SK-N-SH (cell line): ENCODE data around the gene COX5A. TPM values are rescaled to one million over a fixed set of nuclear protein-coding genes. Genes with fewer than 3 reads are reported as not detected.
A peak's percentile ranks its signal among the peaks of the same experiment; 100 is the strongest.

Experiments used
- CTCF ChIA-PET: fragments of 300-600, 350-600 bp; formaldehyde crosslinking; extraction: SDS; loops from one replicate; lab custom pipeline; 2021; lab: Yijun Ruan, JAX
- POLR2A ChIA-PET: fragments of 350-600 bp; sonication (Branson Sonifier 250); formaldehyde crosslinking; extraction: SDS; loops from one replicate; lab custom pipeline; 2020; ENCODE audit warnings: antibody characterized with exemption, inconsistent platforms; lab: Yijun Ruan, JAX
- DNase-seq: peaks from one replicate; pipeline ENCODE4 v3.0.0; 2012
- H2AFZ ChIP-seq: fragments of 200-600 bp; sonication (generic); 2 replicates; pipeline ENCODE4 v1.8.1; 2016; ENCODE audit warnings: antibody characterized with exemption, mild to moderate bottlenecking, low read depth
- H3F3A ChIP-seq: fragments of 200-600 bp; sonication (generic); replicated peaks from 2 replicates; pipeline ENCODE3; 2016; ENCODE audit warnings: antibody characterized with exemption, mild to moderate bottlenecking; ENCODE audit not compliant: insufficient read depth
- H3K27ac ChIP-seq, 2 experiments: fragments of 200-500 bp in 1 of 2; fragments of 200-600 bp in 1 of 2; sonication (Bioruptor generic) in 1 of 2; sonication (generic), shearing (Covaris generic) in 1 of 2; 2 replicates each; pipeline versions ENCODE4 v1.5.1 to v1.6.1; 2014 to 2016; ENCODE audit warnings: low read depth in 2 of 2, inconsistent platforms in 1 of 2, low read length in 1 of 2, mild to moderate bottlenecking in 1 of 2, mixed read lengths in 1 of 2
- H3K27me3 ChIP-seq: fragments of 200-600 bp; sonication (generic), shearing (Covaris generic); 2 replicates; pipeline ENCODE4 v1.6.1; 2016; ENCODE audit warnings: mixed run types; ENCODE audit not compliant: insufficient read depth
- H3K36me3 ChIP-seq, 2 experiments: fragments of 200-500 bp in 1 of 2; fragments of 200-600 bp in 1 of 2; sonication (Bioruptor generic) in 1 of 2; sonication (generic) in 1 of 2; replicated peaks in 1 of 2; 2 replicates each; pipeline versions ENCODE3 to v1.5.1; 2014 to 2016; ENCODE audit warnings: low read length in 1 of 2, mild to moderate bottlenecking in 1 of 2; ENCODE audit not compliant: insufficient read depth in 2 of 2, control insufficient read depth in 1 of 2
- H3K4me1 ChIP-seq, 2 experiments: fragments of 200-500 bp in 1 of 2; fragments of 200-600 bp in 1 of 2; sonication (Bioruptor generic) in 1 of 2; sonication (generic), shearing (Covaris generic) in 1 of 2; 2 replicates each; pipeline versions ENCODE4 v1.5.1 to v1.6.1; 2014 to 2016; ENCODE audit warnings: low read depth in 1 of 2, low read length in 1 of 2, mixed run types in 1 of 2; ENCODE audit not compliant: insufficient read depth in 2 of 2, control insufficient read depth in 1 of 2
- H3K4me2 ChIP-seq: fragments of 200-600 bp; sonication (generic), shearing (Covaris generic); 2 replicates; pipeline ENCODE4 v1.6.1; 2017; ENCODE audit warnings: mixed run types
- H3K4me3 ChIP-seq, 2 experiments: fragments of 200-500 bp in 1 of 2; fragments of 200-600 bp in 1 of 2; sonication (Bioruptor generic) in 1 of 2; sonication (generic), shearing (Covaris generic) in 1 of 2; 2 replicates each; pipeline versions ENCODE4 v1.5.1 to v1.8.1; 2014 to 2016; ENCODE audit warnings: low read depth in 2 of 2, inconsistent platforms in 1 of 2, low read length in 1 of 2, mild to moderate bottlenecking in 1 of 2, mixed read lengths in 1 of 2, moderate library complexity in 1 of 2
- H3K79me2 ChIP-seq: fragments of 200-600 bp; sonication (generic); 2 replicates; pipeline ENCODE4 v1.8.1; 2017; ENCODE audit warnings: mild to moderate bottlenecking; ENCODE audit not compliant: insufficient read depth
- H3K9ac ChIP-seq: fragments of 200-600 bp; sonication (generic); 2 replicates; pipeline ENCODE4 v1.6.1; 2017; ENCODE audit warnings: mixed run types
- H3K9me2 ChIP-seq: fragments of 200-600 bp; sonication (generic); 2 replicates; pipeline ENCODE4 v1.6.1; 2017; ENCODE audit warnings: mixed run types
- H3K9me3 ChIP-seq: fragments of 200-600 bp; sonication (generic); 2 replicates; pipeline ENCODE4 v1.6.1; 2017; ENCODE audit warnings: mixed run types, mild to moderate bottlenecking, moderate library complexity
- H4K20me1 ChIP-seq: fragments of 200-600 bp; sonication (generic); 2 replicates; pipeline ENCODE4 v1.6.1; 2017; ENCODE audit warnings: mild to moderate bottlenecking, mixed run types; ENCODE audit not compliant: insufficient read depth
- EZH2phosphoT487 ChIP-seq: fragments of 200-600 bp; sonication (generic); IDR thresholded peaks from 2 replicates; pipeline ENCODE4 v1.6.1; 2017; ENCODE audit warnings: low read depth, mixed run types, mild to moderate bottlenecking, antibody characterized with exemption, moderate library complexity, borderline replicate concordance
- GABPA ChIP-seq: IDR thresholded peaks from 2 replicates; pipeline ENCODE4 v1.4.0; 2012; ENCODE audit warnings: low read depth, mild to moderate bottlenecking
- POLR2AphosphoS5 ChIP-seq: IDR thresholded peaks from 2 replicates; pipeline ENCODE4 v1.6.1; 2012; ENCODE audit warnings: low read depth, low read length
- RAD21 ChIP-seq: IDR thresholded peaks from 2 replicates; pipeline ENCODE4 v1.6.1; 2012; ENCODE audit warnings: mild to moderate bottlenecking, low read length
- RCOR1 ChIP-seq: fragments of 150-350 bp; IDR thresholded peaks from 2 replicates; pipeline ENCODE4 v1.6.1; 2017; ENCODE audit warnings: antibody characterized with exemption, low read length
- RFX5 ChIP-seq: IDR thresholded peaks from 2 replicates; pipeline ENCODE4 v1.6.1; 2012; ENCODE audit warnings: mild to moderate bottlenecking, improper control_type of control experiment, low read length
- ZBTB33 ChIP-seq: IDR thresholded peaks from 2 replicates; pipeline ENCODE4 v1.4.0; 2012; ENCODE audit warnings: low read depth, borderline replicate concordance
- WGBS: methylation state at CpG from one replicate; pipeline ENCODE4 v1.1.6; 2017; ENCODE audit warnings: low lambda C conversion rate; 5-methylcytosine and 5-hydroxymethylcytosine counted together
- polyA plus RNA-seq, 3 experiments: library from polyadenylated mRNA; depleted of rRNA; stranded (reverse); fragments of >200 nt; gene quantifications; 2 replicates each; pipeline ENCODE4 v1.2.3, GENCODE V29; 2012
- TF ChIP-seq, protein P1 (sequence below): fragments of 150-350 bp; IDR thresholded peaks from 2 replicates; pipeline ENCODE4 v1.6.1; 2017; ENCODE audit warnings: antibody characterized with exemption, low read length, low read depth, borderline replicate concordance

The COX5A gene
- polyA plus RNA-seq, 1 of the 3 experiments (the other 2 are of a cell fraction), result 158 TPM

DNA sequence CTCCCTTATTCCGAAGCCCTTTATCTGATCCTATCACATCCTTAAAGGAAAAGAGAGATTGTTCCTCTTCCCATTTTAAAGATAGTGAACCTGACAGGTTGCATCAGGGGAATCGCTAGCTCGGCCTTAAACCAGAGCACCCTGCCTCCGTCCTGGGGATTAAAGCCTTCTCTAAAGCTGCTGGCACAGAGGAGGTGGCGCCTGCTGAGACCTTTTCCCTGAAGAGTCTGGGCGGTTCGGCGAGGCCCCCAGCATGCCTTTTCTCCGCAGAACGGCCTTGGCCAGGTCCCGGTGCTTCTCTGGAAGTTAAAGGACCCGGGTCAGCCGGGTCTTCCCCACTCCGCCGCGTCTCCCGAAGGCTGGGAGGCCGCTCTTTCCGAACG, 31.8 kb downstream of the COX5A start:
- H3K4me1 ChIP-seq, result peaks cover 7 to 21% of the 10 kb centered on the region in 2 experiments; a peak in 3 of 4 replicates
- H2AFZ ChIP-seq, result peak overlapping the region; percentile 88
- no peaks in the 10 kb centered on the region for H3K9me3 ChIP-seq
- H3K36me3 ChIP-seq, result peaks cover 27 to 35% of the 10 kb centered on the region in 2 experiments
- no peaks in the 10 kb centered on the region; the same call in 1 of the 2 replicates for H4K20me1 ChIP-seq
- peak overlapping the region; percentile 88 for H3K9ac ChIP-seq
- ChIA-PET POLR2A (interaction anchor here (1.0 to 3.0 kb wide), 10 partner anchors 9 to 135 kb away, joined by 4 to 17 read pairs (median 6); partner anchors contain the start of genes MPI, RPP25 and SCAMP5), CTCF (interaction anchor here (0.7 to 2.5 kb wide), 11 partner anchors 9 to 299 kb away, joined by 3 to 22 read pairs (median 4); partner anchors contain the start of genes COX5A and CSK)
- DNase-seq, result no peak
- H3F3A ChIP-seq, result peaks cover 9% of the 10 kb centered on the region
- no peaks in the 10 kb centered on the region for H3K9me2 ChIP-seq
- H3K4me2 ChIP-seq, result peak overlapping the region; percentile 90
- no peaks in the 10 kb centered on the region for H3K27me3 ChIP-seq
- TF ChIP-seq EZH2phosphoT487, result no peak
- no peak; the same call in 1 of the 2 replicates for TF ChIP-seq POLR2AphosphoS5
- TF ChIP-seq RFX5, result no peak
- no peak for TF ChIP-seq RCOR1
- TF ChIP-seq, protein P1, sequence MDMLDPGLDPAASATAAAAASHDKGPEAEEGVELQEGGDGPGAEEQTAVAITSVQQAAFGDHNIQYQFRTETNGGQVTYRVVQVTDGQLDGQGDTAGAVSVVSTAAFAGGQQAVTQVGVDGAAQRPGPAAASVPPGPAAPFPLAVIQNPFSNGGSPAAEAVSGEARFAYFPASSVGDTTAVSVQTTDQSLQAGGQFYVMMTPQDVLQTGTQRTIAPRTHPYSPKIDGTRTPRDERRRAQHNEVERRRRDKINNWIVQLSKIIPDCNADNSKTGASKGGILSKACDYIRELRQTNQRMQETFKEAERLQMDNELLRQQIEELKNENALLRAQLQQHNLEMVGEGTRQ, result no peak
- TF ChIP-seq GABPA, result no peak
- no peak for TF ChIP-seq RAD21
- TF ChIP-seq, all 33 proteins: peak for 0
- WGBS, result 2% methylated on average over 7 of the region's 20 CpGs
- H3K27ac ChIP-seq, result peak overlapping the region; percentile 58 to 84
- peaks cover 28% of the 10 kb centered on the region for H3K79me2 ChIP-seq
- H3K4me3 ChIP-seq, result peak overlapping the region; percentile 86 to 89

- no peak overlapping the region for H3K4me2 ChIP-seq
- no peaks in the 10 kb centered on the region for H3K9me2 ChIP-seq
- peaks cover 28% of the 10 kb centered on the region for H3K79me2 ChIP-seq
- no peak for DNase-seq
- 93% methylated on average over 4 of the region's 7 CpGs for WGBS
- no peak overlapping the region for H3K4me3 ChIP-seq
- ChIA-PET POLR2A (no interaction called here), CTCF (interaction anchor here (0.8 to 1.6 kb wide), 5 partner anchors 9 to 269 kb away, joined by 3 to 6 read pairs (median 4); partner anchors contain the start of gene ULK3)
- no peak overlapping the region; a peak in 1 of 4 replicates for H3K27ac ChIP-seq
- no peaks in the 10 kb centered on the region for H3K9me3 ChIP-seq
- peaks cover 10% of the 10 kb centered on the region for H3F3A ChIP-seq
- no peaks in the 10 kb centered on the region for H3K27me3 ChIP-seq
- no peak overlapping the region for H3K9ac ChIP-seq
- H3K4me1 ChIP-seq, result peaks cover 7 to 21% of the 10 kb centered on the region in 2 experiments; a peak in 3 of 4 replicates
- H4K20me1 ChIP-seq, result no peaks in the 10 kb centered on the region; the same call in 1 of the 2 replicates
- no peak overlapping the region for H2AFZ ChIP-seq
- TF ChIP-seq ZBTB33, result no peak
- peaks cover 34 to 48% of the 10 kb centered on the region in 2 experiments for H3K36me3 ChIP-seq
Observed at GRCh38 chr15:74904190-74904805, 33.6 kb downstream of the COX5A start.
